HepG2 (cell line): Measurements from ENCODE around the gene NGEF. TPM values are rescaled to one million over a fixed set of nuclear protein-coding genes. Genes with fewer than 3 reads are reported as not detected.

ENCODE experiments used
- CBX5 ChIP-seq: sonication (generic); formaldehyde crosslinking; IDR thresholded peaks from 2 replicates; pipeline ENCODE4 v1.4.0; 2020; ENCODE audit warnings: missing genetic modification reagents, borderline replicate concordance
- JUN ChIP-seq: sonication (generic); formaldehyde crosslinking; IDR thresholded peaks from 2 replicates; pipeline ENCODE4 v1.4.0; 2020; ENCODE audit warnings: mild to moderate bottlenecking, missing genetic modification reagents
- KLF11 ChIP-seq: IDR thresholded peaks from 2 replicates; pipeline ENCODE4 v1.6.1; 2016; ENCODE audit warnings: missing compliant biosample characterization
- MTF2 ChIP-seq: sonication (generic); formaldehyde crosslinking; IDR thresholded peaks from 2 replicates; pipeline ENCODE4 v1.5.0; 2020; ENCODE audit warnings: missing genetic modification reagents, borderline replicate concordance
- NKX3-1 ChIP-seq: sonication (generic); formaldehyde crosslinking; IDR thresholded peaks from 2 replicates; pipeline ENCODE4 v1.5.0; 2020; ENCODE audit warnings: missing genetic modification reagents
- POLR2A ChIP-seq, 2 experiments: IDR thresholded peaks; 2 replicates each; pipeline ENCODE4 v1.6.1; 2011; ENCODE audit warnings: low read depth in 2 of 2, low read length in 2 of 2, mild to moderate bottlenecking in 1 of 2, moderate library complexity in 1 of 2; ENCODE audit not compliant: insufficient read depth in 1 of 2
- SP1 ChIP-seq, 2 experiments: fragments of 450-650 bp in 1 of 2; sonication (generic) in 1 of 2; formaldehyde crosslinking in 1 of 2; IDR thresholded peaks; 2 replicates each; pipeline versions ENCODE4 v1.4.0 to v1.6.1; 2016 to 2020; ENCODE audit warnings: missing genetic modification reagents in 1 of 2
- YEATS4 ChIP-seq: sonication (generic); formaldehyde crosslinking; IDR thresholded peaks from 2 replicates; pipeline ENCODE4 v1.4.0; 2020; ENCODE audit warnings: missing genetic modification reagents, borderline replicate concordance
- ZKSCAN1 ChIP-seq: fragments of 150-350 bp; IDR thresholded peaks from 2 replicates; pipeline ENCODE4 v1.6.1; 2014; ENCODE audit warnings: low read length
- ZKSCAN8 ChIP-seq: IDR thresholded peaks from 2 replicates; pipeline ENCODE4 v1.6.1; 2016; ENCODE audit warnings: borderline replicate concordance, missing genetic modification reagents, missing compliant biosample characterization
- ZNF234 ChIP-seq: sonication (generic); formaldehyde crosslinking; conservative IDR thresholded peaks from 2 replicates; pipeline ENCODE4 v1.5.1; 2020; ENCODE audit warnings: mild to moderate bottlenecking, missing genetic modification reagents
- ZNF44 ChIP-seq: sonication (generic); formaldehyde crosslinking; IDR thresholded peaks from 2 replicates; pipeline ENCODE4 v1.5.1; 2020; ENCODE audit warnings: mild to moderate bottlenecking, missing genetic modification reagents
- ZNF746 ChIP-seq: sonication (generic); formaldehyde crosslinking; IDR thresholded peaks from 2 replicates; pipeline ENCODE4 v1.8.0; 2022; ENCODE audit warnings: mild to moderate bottlenecking, missing genetic modification reagents
- ZSCAN20 ChIP-seq: sonication (generic); formaldehyde crosslinking; IDR thresholded peaks from 2 replicates; pipeline ENCODE4 v1.4.0; 2020; ENCODE audit warnings: missing genetic modification reagents, mild to moderate bottlenecking, borderline replicate concordance
- ZSCAN29 ChIP-seq: sonication (generic); formaldehyde crosslinking; conservative IDR thresholded peaks from 2 replicates; pipeline ENCODE4 v1.4.0; 2020; ENCODE audit warnings: mild to moderate bottlenecking, missing genetic modification reagents
- polyA plus RNA-seq, 8 experiments: library from polyadenylated mRNA; depleted of rRNA in 3 of 8; stranded (reverse) in 7 of 8; unstranded in 1 of 8; fragments of >200 nt; fragmentation: Illumina TruSeq in 4 of 8; extraction: Trizol in 4 of 8; gene quantifications; 2 replicates each; pipeline versions ENCODE4 v1.2.1 to v1.2.3, GENCODE V29; 2011 to 2016; ENCODE audit warnings: low read depth in 4 of 8, missing spikeins in 1 of 8, mixed read lengths in 1 of 8; ENCODE audit not compliant: insufficient read depth in 1 of 8
- total RNA-seq, 5 experiments: library from RNA; depleted of rRNA; stranded (reverse); fragments of >200 nt; fragmentation: Illumina TruSeq; extraction: Trizol; gene quantifications; 2 replicates each; pipeline ENCODE4 v1.2.3, GENCODE V29; 2016; ENCODE audit warnings: low read depth in 1 of 5
- TF ChIP-seq, protein P1 (sequence below): sonication (generic); formaldehyde crosslinking; IDR thresholded peaks from 2 replicates; pipeline ENCODE4 v1.4.0; 2020; ENCODE audit warnings: missing genetic modification reagents, borderline replicate concordance
- TF ChIP-seq, protein P2 (sequence below): IDR thresholded peaks from 2 replicates; pipeline ENCODE4 v1.6.1; 2016; ENCODE audit warnings: low read depth, borderline replicate concordance
- TF ChIP-seq, protein P3 (sequence below): sonication (generic); formaldehyde crosslinking; IDR thresholded peaks from 2 replicates; pipeline ENCODE4 v1.8.1; 2022; ENCODE audit warnings: mild to moderate bottlenecking, missing genetic modification reagents
- TF ChIP-seq, protein P4 (sequence below): fragments of 450-650 bp; IDR thresholded peaks from 2 replicates; pipeline ENCODE4 v1.6.1; 2017; ENCODE audit warnings: mild to moderate bottlenecking
- TF ChIP-seq, protein P5 (sequence below): sonication (generic); formaldehyde crosslinking; IDR thresholded peaks from 2 replicates; pipeline ENCODE4 v1.9.0; 2021; ENCODE audit warnings: missing genetic modification reagents, mild to moderate bottlenecking, borderline replicate concordance
- TF ChIP-seq, protein P6 (sequence below): sonication (generic); formaldehyde crosslinking; IDR thresholded peaks from 2 replicates; pipeline ENCODE4 v1.4.0; 2020; ENCODE audit warnings: missing genetic modification reagents

NGEF gene
- total and polyA plus RNA-seq, 2 of the 13 experiments (the other 11 are each of a cell fraction or from before 2014, with no cell fraction given) = 14.4 to 36.9 TPM

DNA sequence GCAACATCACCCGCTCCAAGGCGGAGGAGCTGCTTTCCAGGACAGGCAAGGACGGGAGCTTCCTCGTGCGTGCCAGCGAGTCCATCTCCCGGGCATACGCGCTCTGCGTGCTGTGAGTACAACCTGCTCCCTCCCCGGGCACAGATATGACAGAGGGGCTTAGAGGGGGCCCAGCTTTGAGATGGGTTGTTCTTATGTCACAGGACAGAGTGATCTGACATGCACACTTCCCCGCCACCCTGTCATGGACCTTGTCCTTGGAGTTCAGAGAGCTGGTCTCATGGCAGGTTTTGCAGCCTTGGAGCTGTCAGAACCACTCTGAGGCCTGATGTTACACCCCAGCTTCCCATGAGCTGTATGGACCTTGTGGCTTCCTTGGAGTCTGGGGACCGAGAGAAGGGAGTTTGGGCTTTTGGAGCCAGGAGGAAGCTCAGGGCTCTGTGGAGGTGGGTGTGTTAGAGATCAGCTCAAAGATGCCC lies 47.5 kb upstream of the NGEF start (continued):
- TF ChIP-seq, protein P1, sequence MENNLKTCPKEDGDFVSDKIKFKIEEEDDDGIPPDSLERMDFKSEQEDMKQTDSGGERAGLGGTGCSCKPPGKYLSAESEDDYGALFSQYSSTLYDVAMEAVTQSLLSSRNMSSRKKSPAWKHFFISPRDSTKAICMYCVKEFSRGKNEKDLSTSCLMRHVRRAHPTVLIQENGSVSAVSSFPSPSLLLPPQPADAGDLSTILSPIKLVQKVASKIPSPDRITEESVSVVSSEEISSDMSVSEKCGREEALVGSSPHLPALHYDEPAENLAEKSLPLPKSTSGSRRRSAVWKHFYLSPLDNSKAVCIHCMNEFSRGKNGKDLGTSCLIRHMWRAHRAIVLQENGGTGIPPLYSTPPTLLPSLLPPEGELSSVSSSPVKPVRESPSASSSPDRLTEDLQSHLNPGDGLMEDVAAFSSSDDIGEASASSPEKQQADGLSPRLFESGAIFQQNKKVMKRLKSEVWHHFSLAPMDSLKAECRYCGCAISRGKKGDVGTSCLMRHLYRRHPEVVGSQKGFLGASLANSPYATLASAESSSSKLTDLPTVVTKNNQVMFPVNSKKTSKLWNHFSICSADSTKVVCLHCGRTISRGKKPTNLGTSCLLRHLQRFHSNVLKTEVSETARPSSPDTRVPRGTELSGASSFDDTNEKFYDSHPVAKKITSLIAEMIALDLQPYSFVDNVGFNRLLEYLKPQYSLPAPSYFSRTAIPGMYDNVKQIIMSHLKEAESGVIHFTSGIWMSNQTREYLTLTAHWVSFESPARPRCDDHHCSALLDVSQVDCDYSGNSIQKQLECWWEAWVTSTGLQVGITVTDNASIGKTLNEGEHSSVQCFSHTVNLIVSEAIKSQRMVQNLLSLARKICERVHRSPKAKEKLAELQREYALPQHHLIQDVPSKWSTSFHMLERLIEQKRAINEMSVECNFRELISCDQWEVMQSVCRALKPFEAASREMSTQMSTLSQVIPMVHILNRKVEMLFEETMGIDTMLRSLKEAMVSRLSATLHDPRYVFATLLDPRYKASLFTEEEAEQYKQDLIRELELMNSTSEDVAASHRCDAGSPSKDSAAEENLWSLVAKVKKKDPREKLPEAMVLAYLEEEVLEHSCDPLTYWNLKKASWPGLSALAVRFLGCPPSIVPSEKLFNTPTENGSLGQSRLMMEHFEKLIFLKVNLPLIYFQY (CRISPR knock-in tag) = no peak
- TF ChIP-seq JUN (no peak), NKX3-1 (no peak), SP1 (IDR thresholded peaks at IDR 0.05) (no peak), SP1 (CRISPR knock-in tag; IDR thresholded peaks at IDR 0.05) (no peak), CBX5 (no peak; the same call in 1 of the 2 replicates), YEATS4 (CRISPR knock-in tag) (peak; percentile 43; the same call in 1 of the 2 replicates), ZNF234 (no peak), ZKSCAN8 (peak; percentile 7; the same call in 1 of the 2 replicates), MTF2 (no peak), KLF11 (CRISPR knock-in tag) (no peak), ZNF746 (CRISPR knock-in tag) (no peak), ZSCAN29 (no peak), ZNF44 (peak; percentile 83; the same call in 1 of the 2 replicates), POLR2A (IDR thresholded peaks at IDR 0.05; ENCODE audit: insufficient read depth in 1 of 2, low read depth in 2 of 2, low read length in 2 of 2) (peak in 1 of 2 experiments; percentile 53; a peak in 2 of 4 replicates), ZSCAN20 (CRISPR knock-in tag) (no peak), ZKSCAN1 (no peak)
- TF ChIP-seq, protein P2, sequence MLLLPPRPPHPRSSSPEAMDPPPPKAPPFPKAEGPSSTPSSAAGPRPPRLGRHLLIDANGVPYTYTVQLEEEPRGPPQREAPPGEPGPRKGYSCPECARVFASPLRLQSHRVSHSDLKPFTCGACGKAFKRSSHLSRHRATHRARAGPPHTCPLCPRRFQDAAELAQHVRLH (CRISPR knock-in tag) = 0 out of 2 replicates have a peak, but pooled peaks have one; percentile 4
- TF ChIP-seq, protein P3, sequence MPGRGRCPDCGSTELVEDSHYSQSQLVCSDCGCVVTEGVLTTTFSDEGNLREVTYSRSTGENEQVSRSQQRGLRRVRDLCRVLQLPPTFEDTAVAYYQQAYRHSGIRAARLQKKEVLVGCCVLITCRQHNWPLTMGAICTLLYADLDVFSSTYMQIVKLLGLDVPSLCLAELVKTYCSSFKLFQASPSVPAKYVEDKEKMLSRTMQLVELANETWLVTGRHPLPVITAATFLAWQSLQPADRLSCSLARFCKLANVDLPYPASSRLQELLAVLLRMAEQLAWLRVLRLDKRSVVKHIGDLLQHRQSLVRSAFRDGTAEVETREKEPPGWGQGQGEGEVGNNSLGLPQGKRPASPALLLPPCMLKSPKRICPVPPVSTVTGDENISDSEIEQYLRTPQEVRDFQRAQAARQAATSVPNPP = no peak
- TF ChIP-seq, protein P4, sequence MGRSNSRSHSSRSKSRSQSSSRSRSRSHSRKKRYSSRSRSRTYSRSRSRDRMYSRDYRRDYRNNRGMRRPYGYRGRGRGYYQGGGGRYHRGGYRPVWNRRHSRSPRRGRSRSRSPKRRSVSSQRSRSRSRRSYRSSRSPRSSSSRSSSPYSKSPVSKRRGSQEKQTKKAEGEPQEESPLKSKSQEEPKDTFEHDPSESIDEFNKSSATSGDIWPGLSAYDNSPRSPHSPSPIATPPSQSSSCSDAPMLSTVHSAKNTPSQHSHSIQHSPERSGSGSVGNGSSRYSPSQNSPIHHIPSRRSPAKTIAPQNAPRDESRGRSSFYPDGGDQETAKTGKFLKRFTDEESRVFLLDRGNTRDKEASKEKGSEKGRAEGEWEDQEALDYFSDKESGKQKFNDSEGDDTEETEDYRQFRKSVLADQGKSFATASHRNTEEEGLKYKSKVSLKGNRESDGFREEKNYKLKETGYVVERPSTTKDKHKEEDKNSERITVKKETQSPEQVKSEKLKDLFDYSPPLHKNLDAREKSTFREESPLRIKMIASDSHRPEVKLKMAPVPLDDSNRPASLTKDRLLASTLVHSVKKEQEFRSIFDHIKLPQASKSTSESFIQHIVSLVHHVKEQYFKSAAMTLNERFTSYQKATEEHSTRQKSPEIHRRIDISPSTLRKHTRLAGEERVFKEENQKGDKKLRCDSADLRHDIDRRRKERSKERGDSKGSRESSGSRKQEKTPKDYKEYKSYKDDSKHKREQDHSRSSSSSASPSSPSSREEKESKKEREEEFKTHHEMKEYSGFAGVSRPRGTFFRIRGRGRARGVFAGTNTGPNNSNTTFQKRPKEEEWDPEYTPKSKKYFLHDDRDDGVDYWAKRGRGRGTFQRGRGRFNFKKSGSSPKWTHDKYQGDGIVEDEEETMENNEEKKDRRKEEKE = no peak
- TF ChIP-seq, protein P5, sequence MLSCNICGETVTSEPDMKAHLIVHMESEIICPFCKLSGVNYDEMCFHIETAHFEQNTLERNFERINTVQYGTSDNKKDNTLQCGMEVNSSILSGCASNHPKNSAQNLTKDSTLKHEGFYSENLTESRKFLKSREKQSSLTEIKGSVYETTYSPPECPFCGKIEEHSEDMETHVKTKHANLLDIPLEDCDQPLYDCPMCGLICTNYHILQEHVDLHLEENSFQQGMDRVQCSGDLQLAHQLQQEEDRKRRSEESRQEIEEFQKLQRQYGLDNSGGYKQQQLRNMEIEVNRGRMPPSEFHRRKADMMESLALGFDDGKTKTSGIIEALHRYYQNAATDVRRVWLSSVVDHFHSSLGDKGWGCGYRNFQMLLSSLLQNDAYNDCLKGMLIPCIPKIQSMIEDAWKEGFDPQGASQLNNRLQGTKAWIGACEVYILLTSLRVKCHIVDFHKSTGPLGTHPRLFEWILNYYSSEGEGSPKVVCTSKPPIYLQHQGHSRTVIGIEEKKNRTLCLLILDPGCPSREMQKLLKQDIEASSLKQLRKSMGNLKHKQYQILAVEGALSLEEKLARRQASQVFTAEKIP = no peak
- TF ChIP-seq, protein P6, sequence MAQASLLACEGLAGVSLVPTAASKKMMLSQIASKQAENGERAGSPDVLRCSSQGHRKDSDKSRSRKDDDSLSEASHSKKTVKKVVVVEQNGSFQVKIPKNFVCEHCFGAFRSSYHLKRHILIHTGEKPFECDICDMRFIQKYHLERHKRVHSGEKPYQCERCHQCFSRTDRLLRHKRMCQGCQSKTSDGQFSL = no peak
